GM12891 (cell line): ENCODE measurements around the gene FCF1. TPM values are rescaled to one million over a fixed set of nuclear protein-coding genes. Genes with fewer than 3 reads are reported as not detected.

Experiments used
- DNase-seq: peaks from one replicate; pipeline ENCODE4 v3.0.0; 2011; ENCODE audit warnings: low spot score; ENCODE audit not compliant: insufficient read length
- FAIRE-seq: peaks from 2 replicates; lab custom pipeline; 2011; peaks lifted over from hg19 to GRCh38; lab: Jason Lieb, UNC
- PAX5 ChIP-seq: IDR thresholded peaks from 2 replicates; pipeline ENCODE4 v1.6.1; 2011; ENCODE audit warnings: low read length, moderate library complexity, mild to moderate bottlenecking; ENCODE audit not compliant: insufficient read depth, severe bottlenecking
- POLR2A ChIP-seq: IDR thresholded peaks from 2 replicates; pipeline ENCODE4 v1.6.1; 2011; ENCODE audit warnings: low read depth, low read length, control low read depth
- POLR2AphosphoS5 ChIP-seq: IDR thresholded peaks from 2 replicates; pipeline ENCODE4 v1.6.1; 2011; ENCODE audit warnings: low read depth, low read length, control low read depth
- POU2F2 ChIP-seq: IDR thresholded peaks from 2 replicates; pipeline ENCODE4 v1.6.1; 2011; ENCODE audit warnings: low read depth, mild to moderate bottlenecking, control low read depth, low read length, moderate library complexity
- SPI1 ChIP-seq: IDR thresholded peaks from 2 replicates; pipeline ENCODE4 v1.6.1; 2011; ENCODE audit warnings: low read depth, low read length, control low read depth
- TAF1 ChIP-seq: IDR thresholded peaks from 2 replicates; pipeline ENCODE4 v1.6.1; 2011; ENCODE audit warnings: low read depth, low read length, control low read depth
- polyA plus RNA-seq: library from polyadenylated mRNA; unstranded; fragments of >200 nt; gene quantifications from one replicate; pipeline ENCODE4 v1.2.1, GENCODE V29; 2012; ENCODE audit warnings: low read depth, missing spikeins, inconsistent platforms; ENCODE audit not compliant: missing spikeins

Gene FCF1, protein sequence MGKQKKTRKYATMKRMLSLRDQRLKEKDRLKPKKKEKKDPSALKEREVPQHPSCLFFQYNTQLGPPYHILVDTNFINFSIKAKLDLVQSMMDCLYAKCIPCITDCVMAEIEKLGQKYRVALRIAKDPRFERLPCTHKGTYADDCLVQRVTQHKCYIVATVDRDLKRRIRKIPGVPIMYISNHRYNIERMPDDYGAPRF
- polyA plus RNA-seq, result 21.8 TPM

DNA sequence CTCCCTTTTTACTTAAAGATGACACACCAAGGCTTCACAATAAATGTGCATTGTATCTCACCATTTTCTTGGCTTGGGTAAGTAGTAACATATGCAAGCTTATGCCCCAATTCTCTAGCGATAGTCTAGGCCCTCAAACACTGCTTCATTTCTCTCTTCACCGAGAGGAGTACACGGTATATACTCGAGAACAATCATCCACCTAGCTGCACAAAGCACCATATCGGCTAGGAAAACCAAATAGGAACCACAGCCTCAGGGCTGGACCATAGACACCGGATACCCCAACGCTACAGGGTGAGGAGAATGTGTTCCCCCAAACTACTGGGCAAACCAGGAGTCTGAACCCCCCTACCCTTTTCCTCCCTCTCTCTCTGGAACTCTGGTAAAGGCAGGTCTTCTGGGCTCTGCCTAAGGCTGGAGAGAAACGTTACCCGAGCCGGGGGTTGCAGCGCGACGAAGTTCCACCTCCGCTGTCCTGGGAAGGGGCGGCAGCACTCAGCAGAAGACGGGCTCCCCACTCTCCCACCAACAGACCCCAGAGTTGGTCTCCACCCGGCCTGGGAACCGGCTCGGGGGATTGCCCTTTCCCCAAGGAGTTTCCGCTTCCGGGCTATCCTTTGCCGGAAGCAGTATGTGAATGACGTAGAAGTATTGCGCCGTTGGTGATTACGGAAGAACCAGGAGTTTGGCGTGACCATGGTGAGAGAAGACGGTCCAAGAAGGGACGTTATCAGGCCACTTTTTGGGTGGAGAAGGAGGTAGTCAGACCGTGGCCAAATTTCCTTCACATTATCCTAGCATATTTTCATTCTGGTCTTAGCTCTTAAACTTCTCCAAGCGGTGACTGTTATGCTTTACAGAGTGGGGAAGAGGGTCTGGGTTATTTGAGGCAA lies at the start of gene FCF1, which contains the start of gene AREL1:
Gene FCF1, plus strand, starts transcription at position 646 of the 896 bp plus-strand sequence. Its CDS starts 54 bp downstream, at position 700.
Gene AREL1, minus strand, starts transcription at position 582 of the 896 bp plus-strand sequence. CDS start 27,465 bp downstream, outside the sequence.
- DNase-seq, result peak; percentile 80
- peak; percentile 97 for FAIRE-seq
- TF ChIP-seq POLR2A (peak; percentile 94), POLR2AphosphoS5 (peak; percentile 89), POU2F2 (peak; percentile 75), PAX5 (peak; percentile 10), SPI1 (0 out of 2 replicates have a peak, but pooled peaks have one; percentile 6), TAF1 (peak; percentile 85)

DNA sequence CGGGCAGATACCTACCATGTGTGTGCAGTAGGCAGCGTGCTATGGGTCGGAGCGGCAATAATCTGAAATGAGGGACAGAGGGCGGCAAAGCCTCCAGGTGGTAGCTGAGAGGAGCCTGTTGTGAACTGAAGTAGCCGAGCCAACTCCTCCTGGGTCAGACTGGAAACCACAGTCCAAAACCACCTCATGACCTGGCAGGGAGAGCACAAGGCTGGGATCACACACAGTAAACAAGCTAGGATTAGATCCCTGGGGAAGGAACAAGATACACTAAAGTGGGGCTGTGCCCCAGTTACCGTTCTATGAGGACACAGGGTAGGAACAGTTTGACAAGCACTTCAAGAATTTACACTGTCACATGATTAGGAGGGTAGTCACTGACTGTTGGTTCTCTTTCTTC lies 49.1 kb upstream of the FCF1 start:
- DNase-seq (no peak), FAIRE-seq (no peak)
- TF ChIP-seq SPI1 (no peak), PAX5 (no peak), POU2F2 (no peak)

DNA sequence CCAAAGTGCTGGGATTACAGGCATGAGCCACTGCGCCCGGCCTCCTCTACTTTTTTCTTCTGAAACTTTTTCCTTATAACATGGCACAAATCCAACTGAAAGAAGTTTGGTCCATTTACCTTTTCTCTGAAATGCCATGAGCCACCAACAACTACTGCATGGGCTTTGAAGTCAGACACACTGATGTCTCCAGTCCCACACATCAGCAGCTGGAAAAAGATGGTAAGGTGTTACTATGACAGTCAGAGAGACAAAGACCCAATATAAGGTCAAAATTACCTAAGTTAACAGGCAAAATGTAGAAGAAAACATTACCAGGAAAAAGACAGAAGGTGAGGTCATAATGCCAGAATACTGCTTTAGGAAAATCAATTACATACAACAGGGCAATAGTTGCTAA lies 48.2 kb upstream of the FCF1 start:
- no peak for FAIRE-seq
- TF ChIP-seq TAF1, result no peak
- DNase-seq, result no peak

DNA sequence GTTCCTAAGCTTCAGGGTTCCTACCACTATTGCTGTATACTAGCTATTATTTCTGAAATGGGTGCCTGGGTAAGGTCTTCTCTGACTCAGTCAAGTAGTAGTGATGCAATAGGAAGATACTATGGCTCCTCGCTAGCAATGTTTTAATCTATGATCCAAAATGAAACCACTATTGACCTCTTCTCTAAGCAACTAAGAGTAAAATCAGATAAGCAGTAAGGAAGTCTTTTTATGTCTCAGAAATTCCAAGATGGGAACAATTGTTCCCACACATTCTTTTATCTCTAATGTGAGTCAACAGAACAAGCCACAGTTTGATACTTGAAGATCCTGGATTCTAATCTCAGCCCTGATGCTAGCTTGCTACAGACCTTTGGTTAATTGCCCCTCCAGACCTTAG lies 45.2 kb upstream of the FCF1 start:
- no peak for TF ChIP-seq PAX5
- TF ChIP-seq POLR2AphosphoS5, result no peak
- no peak for TF ChIP-seq SPI1
- TF ChIP-seq POLR2A, result no peak
- no peak for TF ChIP-seq TAF1
- TF ChIP-seq POU2F2, result no peak
- FAIRE-seq (no peak), DNase-seq (no peak)

DNA sequence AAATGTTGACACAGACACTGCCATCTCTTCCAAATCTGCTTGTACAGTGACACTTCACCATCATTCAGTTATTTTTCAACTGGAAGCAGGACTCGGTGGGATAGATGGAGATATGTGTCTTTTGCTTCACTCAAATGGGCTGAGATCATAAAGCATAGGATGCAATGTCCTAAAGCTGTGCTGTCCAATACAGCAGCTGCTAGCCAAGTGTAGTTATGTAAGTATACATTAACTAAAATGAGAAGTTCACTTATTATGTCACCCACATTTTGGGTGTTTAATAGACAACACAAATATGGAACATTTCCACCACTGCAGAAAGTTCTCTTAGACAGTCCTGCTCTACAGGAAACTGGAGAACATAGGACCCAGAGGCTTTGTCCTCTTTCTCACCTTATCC lies 43.7 kb upstream of the FCF1 start:
- FAIRE-seq, result no peak
- TF ChIP-seq POLR2AphosphoS5 (no peak), POU2F2 (no peak), SPI1 (no peak), TAF1 (no peak), PAX5 (no peak), POLR2A (no peak)
- no peak for DNase-seq

DNA sequence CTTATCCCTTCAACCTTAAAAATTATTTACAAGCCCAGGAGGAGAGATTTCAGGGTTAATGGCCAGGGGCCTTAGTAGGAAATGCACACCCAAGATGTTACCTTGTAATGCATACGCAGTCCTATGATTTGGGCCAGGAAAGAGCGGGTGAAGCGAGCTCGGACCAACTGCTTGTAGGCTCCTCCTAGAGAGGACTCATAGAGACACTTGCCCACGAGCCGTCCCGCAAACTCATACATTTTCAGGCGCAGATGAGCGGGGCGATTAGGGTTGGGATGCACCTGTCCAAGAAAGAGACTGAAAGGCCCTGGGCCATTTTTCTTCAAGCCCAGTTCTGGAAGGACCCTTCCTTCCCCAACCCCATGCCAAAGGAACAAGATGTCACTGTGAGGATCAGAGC lies 43.1 kb upstream of the FCF1 start:
- no peak for TF ChIP-seq PAX5
- DNase-seq, result no peak
- FAIRE-seq, result no peak

DNA sequence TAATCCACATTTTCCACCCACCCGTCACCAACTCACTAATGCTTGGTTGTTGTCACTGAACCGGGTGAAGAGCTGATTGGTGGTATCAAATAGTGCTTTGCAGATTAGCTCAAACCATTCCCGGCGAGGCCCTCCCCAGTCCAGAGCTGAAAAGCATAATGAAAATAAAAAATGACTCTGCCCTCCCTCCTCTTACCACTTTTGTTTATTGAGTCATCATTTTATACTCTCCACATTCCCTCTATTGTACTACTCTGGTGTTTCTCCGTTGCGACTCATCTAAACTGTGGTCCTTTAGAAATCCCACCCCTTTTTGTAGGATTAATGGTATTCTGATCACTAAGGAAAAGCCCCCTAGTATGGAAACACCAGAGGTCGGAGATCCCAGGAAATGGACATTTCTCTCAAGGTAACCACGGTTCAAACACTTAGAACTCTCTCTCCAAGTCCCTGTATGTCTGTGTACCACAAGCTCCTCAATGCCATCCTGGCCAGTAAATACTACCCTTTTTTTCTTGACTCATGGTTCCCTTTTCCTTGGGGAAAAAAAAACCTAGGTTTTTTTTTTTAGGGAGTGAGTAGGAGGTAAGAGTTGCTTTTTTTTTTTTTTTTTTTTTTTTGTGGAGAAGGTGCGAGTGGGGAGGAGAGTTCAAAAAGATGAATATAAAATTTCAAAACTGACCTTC lies 42.1 kb upstream of the FCF1 start:
- no peak for DNase-seq

DNA sequence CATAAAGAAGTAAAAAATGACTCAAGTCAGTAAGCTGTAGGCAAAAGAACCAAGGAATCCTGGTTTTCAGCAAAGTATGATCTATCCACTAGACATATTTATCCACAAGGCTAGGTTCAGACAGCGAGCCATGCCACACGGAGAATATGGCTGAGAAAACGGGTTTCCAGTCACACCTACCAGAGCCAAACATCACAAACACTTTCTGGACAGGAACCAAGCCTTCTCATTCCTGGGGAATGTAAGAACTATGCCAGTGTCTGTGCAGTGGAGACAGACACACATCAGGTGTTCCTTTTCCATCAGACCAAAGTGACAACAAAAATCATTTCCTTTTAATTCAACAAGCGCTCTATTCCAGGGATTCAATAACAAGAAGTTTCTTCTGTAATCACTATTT lies 41.2 kb upstream of the FCF1 start:
- FAIRE-seq (no peak), DNase-seq (no peak)
- TF ChIP-seq SPI1, result no peak
- TF ChIP-seq POU2F2, result no peak
- TF ChIP-seq TAF1, result no peak
- TF ChIP-seq PAX5, result no peak
- no peak for TF ChIP-seq POLR2AphosphoS5

More for the DNA sequence above, 42.1 kb upstream of the FCF1 start:
- no peak for TF ChIP-seq POU2F2
- no peak for TF ChIP-seq TAF1
- no peak for TF ChIP-seq POLR2AphosphoS5
- no peak for TF ChIP-seq PAX5
- TF ChIP-seq POLR2A, result no peak
- no peak for TF ChIP-seq SPI1
- no peak for FAIRE-seq

DNA sequence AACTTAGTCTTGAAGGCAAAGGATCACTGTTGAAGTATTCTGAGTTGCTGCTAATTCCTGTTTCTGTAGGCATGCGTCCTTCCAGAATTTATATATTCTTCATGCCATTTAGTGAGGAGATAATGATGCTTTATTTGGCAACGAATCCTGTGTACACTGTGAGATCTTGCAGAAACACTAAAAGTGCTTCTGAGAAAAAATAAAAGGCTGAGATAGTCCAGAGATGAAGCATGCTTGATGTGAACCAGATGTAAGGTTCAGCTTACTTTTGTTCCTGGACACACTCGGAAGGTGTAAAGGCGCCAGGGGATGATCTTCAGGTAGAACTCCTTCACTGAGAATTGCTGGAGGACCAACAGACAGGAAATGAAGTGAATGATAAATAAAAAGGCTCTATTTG lies 39.2 kb upstream of the FCF1 start:
- FAIRE-seq (no peak), DNase-seq (no peak)
- no peak for TF ChIP-seq POLR2AphosphoS5
- TF ChIP-seq SPI1, result no peak
- TF ChIP-seq TAF1, result no peak
- TF ChIP-seq POU2F2, result no peak
- TF ChIP-seq POLR2A, result no peak
- no peak for TF ChIP-seq PAX5
